ENCODE results near the gene OR2V2.
A peak's percentile ranks its signal among the peaks of the same experiment; 100 is the strongest.

The OR2V2 gene

DNA sequence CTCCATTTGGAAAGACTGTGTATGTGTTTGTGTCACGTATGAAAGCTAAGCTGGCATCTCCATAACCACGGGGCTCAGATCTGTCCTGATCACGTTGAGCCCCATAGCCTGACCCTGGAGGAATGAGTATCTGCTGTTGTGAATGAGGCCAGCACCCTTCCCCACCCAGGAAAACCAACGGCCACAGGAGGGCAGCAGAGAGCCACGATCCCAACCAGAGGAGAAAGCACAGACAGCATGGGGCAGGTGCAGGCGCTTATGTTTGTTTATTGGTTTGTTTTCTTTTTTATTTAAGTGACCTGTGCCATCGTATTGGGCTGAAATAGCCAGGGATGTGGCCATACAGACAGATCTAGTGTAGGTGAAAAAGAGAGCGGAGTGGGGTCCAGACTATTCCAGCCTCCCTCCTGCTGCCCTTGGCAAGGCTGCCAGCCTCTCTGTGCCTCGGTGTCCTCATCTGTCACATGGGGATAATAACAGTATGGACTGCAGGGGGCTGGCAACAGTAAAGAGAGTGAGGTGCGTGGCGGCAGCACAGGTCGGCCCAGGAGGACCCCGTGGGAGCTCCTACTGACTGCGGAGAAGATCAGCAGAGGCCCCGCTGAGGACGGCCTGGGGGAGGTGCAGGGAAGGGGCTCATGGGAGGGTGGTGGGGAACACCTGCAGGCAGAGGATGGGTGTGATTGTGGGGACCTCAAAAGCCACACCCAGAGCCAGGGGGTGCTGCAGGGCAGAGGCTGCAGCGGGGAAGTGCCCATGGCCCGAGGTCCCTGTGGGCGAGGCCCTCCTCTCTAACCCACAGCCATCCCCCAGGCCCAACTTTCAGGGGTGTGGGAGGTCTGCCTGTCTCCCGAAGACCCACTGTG, 12.1 kb downstream of the OR2V2 start:
- TF ChIP-seq TCF4 (CRISPR knock-in tag; IDR thresholded peaks at IDR 0.05; ENCODE audit: borderline replicate concordance) (no peak), ZFP30 (CRISPR knock-in tag; IDR thresholded peaks at IDR 0.05) (no peak), GLIS3 (CRISPR knock-in tag; IDR thresholded peaks at IDR 0.05) (no peak), CSDC2 (CRISPR knock-in tag; IDR thresholded peaks at IDR 0.05) (no peak), ZFP3 (CRISPR knock-in tag; IDR thresholded peaks at IDR 0.05) (no peak), RARB (CRISPR knock-in tag; IDR thresholded peaks at IDR 0.05) (no peak), PPARA (CRISPR knock-in tag; IDR thresholded peaks at IDR 0.05; ENCODE audit: borderline replicate concordance) (no peak), TOX (CRISPR knock-in tag; IDR thresholded peaks at IDR 0.05; ENCODE audit: borderline replicate concordance) (no peak), BACH2 (CRISPR knock-in tag; IDR thresholded peaks at IDR 0.05; ENCODE audit: borderline replicate concordance) (no peak), ESRRG (CRISPR knock-in tag; IDR thresholded peaks at IDR 0.05) (no peak), ZC3H10 (CRISPR knock-in tag; IDR thresholded peaks at IDR 0.05) (no peak), ZNF8 (CRISPR knock-in tag; IDR thresholded peaks at IDR 0.05) (no peak)
- TF ChIP-seq, protein P1, sequence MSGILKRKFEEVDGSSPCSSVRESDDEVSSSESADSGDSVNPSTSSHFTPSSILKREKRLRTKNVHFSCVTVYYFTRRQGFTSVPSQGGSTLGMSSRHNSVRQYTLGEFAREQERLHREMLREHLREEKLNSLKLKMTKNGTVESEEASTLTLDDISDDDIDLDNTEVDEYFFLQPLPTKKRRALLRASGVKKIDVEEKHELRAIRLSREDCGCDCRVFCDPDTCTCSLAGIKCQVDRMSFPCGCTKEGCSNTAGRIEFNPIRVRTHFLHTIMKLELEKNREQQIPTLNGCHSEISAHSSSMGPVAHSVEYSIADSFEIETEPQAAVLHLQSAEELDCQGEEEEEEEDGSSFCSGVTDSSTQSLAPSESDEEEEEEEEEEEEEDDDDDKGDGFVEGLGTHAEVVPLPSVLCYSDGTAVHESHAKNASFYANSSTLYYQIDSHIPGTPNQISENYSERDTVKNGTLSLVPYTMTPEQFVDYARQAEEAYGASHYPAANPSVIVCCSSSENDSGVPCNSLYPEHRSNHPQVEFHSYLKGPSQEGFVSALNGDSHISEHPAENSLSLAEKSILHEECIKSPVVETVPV (CRISPR knock-in tag; IDR thresholded peaks at IDR 0.05) = no peak
- TF ChIP-seq, protein P2, sequence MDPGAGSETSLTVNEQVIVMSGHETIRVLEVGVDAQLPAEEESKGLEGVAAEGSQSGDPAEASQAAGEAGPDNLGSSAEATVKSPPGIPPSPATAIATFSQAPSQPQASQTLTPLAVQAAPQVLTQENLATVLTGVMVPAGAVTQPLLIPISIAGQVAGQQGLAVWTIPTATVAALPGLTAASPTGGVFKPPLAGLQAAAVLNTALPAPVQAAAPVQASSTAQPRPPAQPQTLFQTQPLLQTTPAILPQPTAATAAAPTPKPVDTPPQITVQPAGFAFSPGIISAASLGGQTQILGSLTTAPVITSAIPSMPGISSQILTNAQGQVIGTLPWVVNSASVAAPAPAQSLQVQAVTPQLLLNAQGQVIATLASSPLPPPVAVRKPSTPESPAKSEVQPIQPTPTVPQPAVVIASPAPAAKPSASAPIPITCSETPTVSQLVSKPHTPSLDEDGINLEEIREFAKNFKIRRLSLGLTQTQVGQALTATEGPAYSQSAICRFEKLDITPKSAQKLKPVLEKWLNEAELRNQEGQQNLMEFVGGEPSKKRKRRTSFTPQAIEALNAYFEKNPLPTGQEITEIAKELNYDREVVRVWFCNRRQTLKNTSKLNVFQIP (CRISPR knock-in tag; IDR thresholded peaks at IDR 0.05; ENCODE audit: borderline replicate concordance, low read depth) = no peak
- TF ChIP-seq, protein P3, sequence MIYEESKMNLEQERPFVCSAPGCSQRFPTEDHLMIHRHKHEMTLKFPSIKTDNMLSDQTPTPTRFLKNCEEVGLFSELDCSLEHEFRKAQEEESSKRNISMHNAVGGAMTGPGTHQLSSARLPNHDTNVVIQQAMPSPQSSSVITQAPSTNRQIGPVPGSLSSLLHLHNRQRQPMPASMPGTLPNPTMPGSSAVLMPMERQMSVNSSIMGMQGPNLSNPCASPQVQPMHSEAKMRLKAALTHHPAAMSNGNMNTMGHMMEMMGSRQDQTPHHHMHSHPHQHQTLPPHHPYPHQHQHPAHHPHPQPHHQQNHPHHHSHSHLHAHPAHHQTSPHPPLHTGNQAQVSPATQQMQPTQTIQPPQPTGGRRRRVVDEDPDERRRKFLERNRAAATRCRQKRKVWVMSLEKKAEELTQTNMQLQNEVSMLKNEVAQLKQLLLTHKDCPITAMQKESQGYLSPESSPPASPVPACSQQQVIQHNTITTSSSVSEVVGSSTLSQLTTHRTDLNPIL (CRISPR knock-in tag; IDR thresholded peaks at IDR 0.05; ENCODE audit: low read depth) = no peak
- TF ChIP-seq, protein P4, sequence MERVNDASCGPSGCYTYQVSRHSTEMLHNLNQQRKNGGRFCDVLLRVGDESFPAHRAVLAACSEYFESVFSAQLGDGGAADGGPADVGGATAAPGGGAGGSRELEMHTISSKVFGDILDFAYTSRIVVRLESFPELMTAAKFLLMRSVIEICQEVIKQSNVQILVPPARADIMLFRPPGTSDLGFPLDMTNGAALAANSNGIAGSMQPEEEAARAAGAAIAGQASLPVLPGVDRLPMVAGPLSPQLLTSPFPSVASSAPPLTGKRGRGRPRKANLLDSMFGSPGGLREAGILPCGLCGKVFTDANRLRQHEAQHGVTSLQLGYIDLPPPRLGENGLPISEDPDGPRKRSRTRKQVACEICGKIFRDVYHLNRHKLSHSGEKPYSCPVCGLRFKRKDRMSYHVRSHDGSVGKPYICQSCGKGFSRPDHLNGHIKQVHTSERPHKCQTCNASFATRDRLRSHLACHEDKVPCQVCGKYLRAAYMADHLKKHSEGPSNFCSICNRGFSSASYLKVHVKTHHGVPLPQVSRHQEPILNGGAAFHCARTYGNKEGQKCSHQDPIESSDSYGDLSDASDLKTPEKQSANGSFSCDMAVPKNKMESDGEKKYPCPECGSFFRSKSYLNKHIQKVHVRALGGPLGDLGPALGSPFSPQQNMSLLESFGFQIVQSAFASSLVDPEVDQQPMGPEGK (CRISPR knock-in tag; IDR thresholded peaks at IDR 0.05; ENCODE audit: borderline replicate concordance) = no peak
- TF ChIP-seq, protein P5, sequence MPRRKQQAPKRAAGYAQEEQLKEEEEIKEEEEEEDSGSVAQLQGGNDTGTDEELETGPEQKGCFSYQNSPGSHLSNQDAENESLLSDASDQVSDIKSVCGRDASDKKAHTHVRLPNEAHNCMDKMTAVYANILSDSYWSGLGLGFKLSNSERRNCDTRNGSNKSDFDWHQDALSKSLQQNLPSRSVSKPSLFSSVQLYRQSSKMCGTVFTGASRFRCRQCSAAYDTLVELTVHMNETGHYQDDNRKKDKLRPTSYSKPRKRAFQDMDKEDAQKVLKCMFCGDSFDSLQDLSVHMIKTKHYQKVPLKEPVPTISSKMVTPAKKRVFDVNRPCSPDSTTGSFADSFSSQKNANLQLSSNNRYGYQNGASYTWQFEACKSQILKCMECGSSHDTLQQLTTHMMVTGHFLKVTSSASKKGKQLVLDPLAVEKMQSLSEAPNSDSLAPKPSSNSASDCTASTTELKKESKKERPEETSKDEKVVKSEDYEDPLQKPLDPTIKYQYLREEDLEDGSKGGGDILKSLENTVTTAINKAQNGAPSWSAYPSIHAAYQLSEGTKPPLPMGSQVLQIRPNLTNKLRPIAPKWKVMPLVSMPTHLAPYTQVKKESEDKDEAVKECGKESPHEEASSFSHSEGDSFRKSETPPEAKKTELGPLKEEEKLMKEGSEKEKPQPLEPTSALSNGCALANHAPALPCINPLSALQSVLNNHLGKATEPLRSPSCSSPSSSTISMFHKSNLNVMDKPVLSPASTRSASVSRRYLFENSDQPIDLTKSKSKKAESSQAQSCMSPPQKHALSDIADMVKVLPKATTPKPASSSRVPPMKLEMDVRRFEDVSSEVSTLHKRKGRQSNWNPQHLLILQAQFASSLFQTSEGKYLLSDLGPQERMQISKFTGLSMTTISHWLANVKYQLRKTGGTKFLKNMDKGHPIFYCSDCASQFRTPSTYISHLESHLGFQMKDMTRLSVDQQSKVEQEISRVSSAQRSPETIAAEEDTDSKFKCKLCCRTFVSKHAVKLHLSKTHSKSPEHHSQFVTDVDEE (CRISPR knock-in tag; IDR thresholded peaks at IDR 0.05) = no peak
- ATAC-seq = peak; percentile 97

DNA sequence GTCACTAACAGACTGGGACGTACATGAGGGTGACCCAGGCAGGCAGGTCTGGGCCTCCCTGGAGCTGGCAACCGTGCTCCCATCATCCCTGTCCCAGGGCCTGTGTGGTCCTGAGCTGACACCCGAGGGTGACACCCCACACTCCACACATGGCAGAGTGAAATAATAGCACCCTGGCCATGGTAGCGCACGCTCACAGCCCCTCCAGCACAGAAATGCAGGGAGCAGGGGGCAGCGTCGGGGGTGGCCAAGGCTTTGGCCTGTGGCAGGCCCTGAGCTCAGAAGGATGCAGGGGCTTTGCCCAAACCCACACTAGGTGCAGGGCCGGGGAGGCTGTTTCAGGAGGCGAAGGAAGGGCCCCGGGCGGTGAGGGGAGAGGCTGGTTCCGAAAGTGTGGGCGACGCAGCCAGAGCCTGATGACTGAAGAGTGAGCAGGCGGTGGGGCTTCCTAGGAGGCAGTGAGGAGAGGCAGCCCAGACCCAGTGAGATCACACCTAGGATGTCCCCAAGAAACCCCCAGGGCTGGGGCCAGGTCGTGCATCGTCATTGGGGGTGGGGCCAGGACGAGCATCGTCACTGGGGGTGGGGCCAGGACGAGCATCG, 12.9 kb downstream of the OR2V2 start:
- ATAC-seq = peak; percentile 60
- TF ChIP-seq OSR1 (CRISPR knock-in tag; IDR thresholded peaks at IDR 0.05) (no peak), TOX (CRISPR knock-in tag; IDR thresholded peaks at IDR 0.05; ENCODE audit: borderline replicate concordance) (no peak), ZNF8 (CRISPR knock-in tag; IDR thresholded peaks at IDR 0.05) (no peak), ESRRG (CRISPR knock-in tag; IDR thresholded peaks at IDR 0.05) (no peak), ZNF70 (CRISPR knock-in tag; IDR thresholded peaks at IDR 0.05) (no peak), ZC3H10 (CRISPR knock-in tag; IDR thresholded peaks at IDR 0.05) (no peak), BACH2 (CRISPR knock-in tag; IDR thresholded peaks at IDR 0.05; ENCODE audit: borderline replicate concordance) (no peak), TCF4 (CRISPR knock-in tag; IDR thresholded peaks at IDR 0.05; ENCODE audit: borderline replicate concordance) (no peak), ARNTL (CRISPR knock-in tag; IDR thresholded peaks at IDR 0.05; ENCODE audit: borderline replicate concordance, low read depth) (no peak)
- TF ChIP-seq, protein P4 (CRISPR knock-in tag; IDR thresholded peaks at IDR 0.05; ENCODE audit: borderline replicate concordance) = no peak
- TF ChIP-seq, protein P2 (CRISPR knock-in tag; IDR thresholded peaks at IDR 0.05; ENCODE audit: borderline replicate concordance, low read depth) = no peak
- TF ChIP-seq, protein P3 (CRISPR knock-in tag; IDR thresholded peaks at IDR 0.05; ENCODE audit: low read depth) = no peak

DNA sequence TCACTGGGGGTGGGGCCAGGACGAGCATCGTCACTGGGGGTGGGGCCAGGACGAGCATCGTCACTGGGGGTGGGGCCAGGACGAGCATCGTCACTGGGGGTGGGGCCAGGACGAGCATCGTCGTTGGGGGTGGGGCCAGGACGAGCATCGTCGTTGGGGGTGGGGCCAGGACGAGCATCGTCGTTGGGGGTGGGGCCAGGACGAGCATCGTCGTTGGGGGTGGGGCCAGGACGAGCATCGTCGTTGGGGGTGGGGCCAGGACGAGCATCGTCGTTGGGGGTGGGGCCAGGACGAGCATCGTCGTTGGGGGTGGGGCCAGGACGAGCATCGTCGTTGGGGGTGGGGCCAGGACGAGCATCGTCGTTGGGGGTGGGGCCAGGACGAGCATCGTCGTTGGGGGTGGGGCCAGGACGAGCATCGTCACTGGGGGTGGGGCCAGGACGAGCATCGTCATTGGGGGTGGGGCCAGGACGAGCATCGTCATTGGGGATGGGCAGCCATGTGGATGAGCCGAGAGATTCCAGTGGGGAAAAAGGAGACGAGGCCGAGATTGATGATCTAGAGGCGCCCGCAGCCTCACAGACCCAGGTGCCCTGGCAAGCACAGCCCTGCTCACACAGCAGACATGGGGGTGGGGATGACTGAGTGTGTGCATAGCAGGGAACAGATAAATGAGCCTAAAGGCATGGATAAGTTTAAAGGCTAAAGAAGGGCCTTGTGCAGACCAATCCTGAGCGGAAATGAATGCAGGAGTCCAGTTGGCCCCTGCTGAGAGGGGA, 13.6 kb downstream of the OR2V2 start:
- peak; percentile 36 for ATAC-seq
